Stimulated activated CD8-positive, alpha-beta memory T cell treated with anti-CD3 and anti-CD28 coated beads, Interleukin-4, amount 100 ng/mL, for 24 hours (primary cell): ENCODE measurements around the gene TBC1D30.
A peak's percentile ranks its signal among the peaks of the same experiment; 100 is the strongest.
"Not testable (repeated sequence)": the region's sequence is repeated elsewhere in the genome, so short reads cannot be mapped to it uniquely, and the experiment has no call there.

Experiments used
- DNase-seq: peaks from one replicate; pipeline ENCODE4 v3.0.0-alpha.2; 2020; ENCODE audit warnings: low read depth

The TBC1D30 gene

GRCh38 chr12:64806593-64807460 is 17.6 kb upstream of the TBC1D30 start:
- no peak for DNase-seq

- no peak for DNase-seq
Measured at GRCh38 chr12:64808110-64808509, 16.3 kb upstream of the TBC1D30 start.

GRCh38 chr12:64810831-64811230 is 13.6 kb upstream of the TBC1D30 start:
- no peak for DNase-seq

- no peak for DNase-seq
Measured at GRCh38 chr12:64813723-64814122, 10.7 kb upstream of the TBC1D30 start.

GRCh38 chr12:64814432-64814831 is 10.0 kb upstream of the TBC1D30 start:
- no peak for DNase-seq

DNA sequence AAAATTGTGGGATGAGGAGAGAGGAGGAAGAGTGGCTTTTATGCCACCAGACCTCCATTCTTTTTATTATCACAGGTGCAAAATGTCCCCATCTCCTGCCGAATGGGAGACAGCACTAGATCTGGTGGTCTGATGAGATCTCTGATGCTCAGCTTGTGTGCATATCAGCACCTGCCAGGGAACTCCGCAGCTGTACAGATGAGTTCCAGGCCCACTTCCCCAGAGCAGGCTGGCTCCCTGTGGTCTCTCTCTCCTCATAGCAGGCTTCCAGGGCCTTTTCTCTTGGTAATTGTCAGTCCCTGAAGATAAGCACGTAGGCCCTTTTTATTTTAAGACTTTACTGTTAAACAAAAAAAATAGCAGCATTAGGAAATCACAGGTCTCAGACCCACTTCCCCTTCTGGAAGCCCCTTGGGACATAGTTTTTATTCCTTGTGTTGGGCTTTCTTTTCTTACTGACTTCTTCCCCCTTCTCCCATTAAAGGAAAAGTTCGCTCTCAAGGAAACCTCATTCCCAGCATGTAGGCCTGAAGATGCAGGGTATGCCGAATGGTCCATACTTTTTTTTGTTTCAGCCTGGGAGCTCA is 4.5 kb upstream of the TBC1D30 start:
- no peak for DNase-seq

DNA sequence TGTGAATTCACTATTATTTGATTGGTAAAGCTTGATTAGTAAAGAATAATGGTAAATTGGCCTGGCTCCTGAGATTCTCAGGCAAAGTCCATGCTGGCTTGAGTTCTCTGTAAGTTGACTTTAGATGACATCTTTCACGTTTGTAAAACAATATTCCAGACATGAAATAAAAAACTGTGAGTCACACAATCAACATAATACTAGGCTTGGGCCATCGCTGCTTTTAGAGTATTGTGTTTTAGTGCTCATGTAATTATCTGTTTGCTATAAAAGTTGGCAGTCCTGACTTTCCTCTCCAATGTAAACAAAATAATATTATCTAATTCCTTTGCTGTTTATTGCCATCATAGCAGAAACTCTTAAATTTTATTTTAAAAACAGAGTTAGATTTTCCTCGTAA is 3.9 kb upstream of the TBC1D30 start:
- DNase-seq = no peak

DNA sequence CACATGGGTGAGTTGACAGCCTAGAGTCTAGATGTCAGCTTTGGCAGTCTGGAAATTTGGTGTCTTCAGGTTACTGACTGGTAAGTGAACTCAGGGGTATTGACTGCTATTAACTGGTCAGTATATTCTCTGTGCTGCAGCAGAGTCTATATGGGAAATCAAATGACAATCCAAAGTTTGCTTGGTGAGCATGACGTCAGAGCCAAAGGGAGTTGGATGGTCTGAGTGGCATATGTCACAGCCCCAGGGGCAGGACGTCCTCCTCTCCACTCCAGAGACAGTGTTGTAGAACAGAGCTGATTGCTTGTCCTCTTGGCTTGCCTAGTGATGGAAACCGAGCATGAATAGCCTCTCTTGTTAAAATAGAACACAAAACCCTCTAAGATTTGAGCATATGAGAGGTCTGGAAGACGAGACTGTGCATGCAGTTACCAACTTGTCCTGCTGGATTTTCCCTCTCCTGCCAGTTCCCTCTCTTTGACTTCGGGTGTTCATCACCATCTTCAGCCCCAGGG is 3.3 kb upstream of the TBC1D30 start:
- no peak for DNase-seq

GRCh38 chr12:64824130-64824499 is 332 bp upstream of the TBC1D30 start:
- no peak for DNase-seq

GRCh38 chr12:64825143-64826021 is 935 bp downstream of the TBC1D30 start:
- DNase-seq = no peak

DNA sequence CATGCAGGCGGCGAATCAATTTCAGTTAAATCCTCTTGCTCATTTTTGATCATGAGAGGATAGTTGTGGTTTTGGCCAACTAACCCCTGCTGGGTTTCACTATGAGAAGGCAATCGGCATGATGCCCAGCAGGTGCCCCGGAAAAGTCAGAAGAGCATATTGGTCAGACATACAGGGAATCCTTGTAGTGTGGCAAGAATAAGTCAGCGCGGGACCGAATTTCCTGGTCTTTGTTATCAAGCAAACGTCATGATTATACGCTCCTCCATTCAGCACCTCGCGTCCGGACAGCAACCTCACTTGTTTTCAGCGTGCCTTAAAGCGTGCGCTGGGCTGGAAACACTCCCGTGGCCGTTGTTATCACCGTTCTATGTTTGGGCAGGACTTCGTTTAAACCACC is 1.8 kb downstream of the TBC1D30 start:
- DNase-seq = peak; percentile 20

- no peak for DNase-seq
Measured at GRCh38 chr12:64828713-64829112, 4.3 kb downstream of the TBC1D30 start.

- DNase-seq = no peak
Measured at GRCh38 chr12:64833928-64834327, 9.5 kb downstream of the TBC1D30 start.

DNA sequence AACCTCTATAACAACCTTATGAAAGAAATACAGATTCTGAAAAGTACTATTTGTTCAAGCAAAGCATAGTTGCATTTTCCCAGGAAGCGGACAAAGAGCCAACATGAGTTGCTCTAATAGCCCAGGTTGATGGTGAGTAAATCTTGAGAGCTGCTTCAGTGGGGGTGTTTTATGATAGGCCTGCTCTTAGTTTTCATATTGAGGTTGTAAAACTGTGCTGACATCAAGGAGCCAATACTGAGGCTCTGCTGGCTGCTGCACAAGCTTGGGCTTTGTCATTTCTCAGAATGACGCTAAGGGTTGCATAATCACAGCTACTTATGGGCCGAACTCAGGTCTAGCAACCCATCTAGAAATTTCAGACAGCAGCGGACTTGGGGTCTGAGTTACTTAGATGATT is 11.5 kb downstream of the TBC1D30 start:
- no peak for DNase-seq

GRCh38 chr12:64836856-64837255 is 12.4 kb downstream of the TBC1D30 start:
- DNase-seq = no peak

DNA sequence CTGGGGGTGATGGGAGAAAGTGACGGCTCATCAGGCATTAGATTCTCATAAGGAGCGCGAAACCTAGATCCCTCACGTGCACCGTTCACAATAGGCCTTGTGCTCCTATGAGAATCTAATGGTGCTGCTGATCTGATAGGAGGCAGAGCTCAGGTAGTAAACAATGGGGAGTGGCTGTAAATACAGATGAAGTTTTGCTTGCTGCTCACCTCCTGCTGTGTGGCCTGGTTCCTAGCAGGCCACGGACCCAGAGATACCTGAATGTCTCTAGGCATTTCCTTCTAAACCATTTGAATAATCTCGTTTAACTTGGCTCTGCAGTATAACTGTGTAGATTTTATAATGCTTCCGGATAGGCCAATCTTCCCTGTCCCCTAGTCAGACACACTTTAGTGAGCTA is 13.0 kb downstream of the TBC1D30 start:
- DNase-seq = no peak

GRCh38 chr12:64840119-64840518 is 15.7 kb downstream of the TBC1D30 start:
- DNase-seq = no peak

- DNase-seq = no peak
Measured at GRCh38 chr12:64840949-64841717, 16.7 kb downstream of the TBC1D30 start.

DNA sequence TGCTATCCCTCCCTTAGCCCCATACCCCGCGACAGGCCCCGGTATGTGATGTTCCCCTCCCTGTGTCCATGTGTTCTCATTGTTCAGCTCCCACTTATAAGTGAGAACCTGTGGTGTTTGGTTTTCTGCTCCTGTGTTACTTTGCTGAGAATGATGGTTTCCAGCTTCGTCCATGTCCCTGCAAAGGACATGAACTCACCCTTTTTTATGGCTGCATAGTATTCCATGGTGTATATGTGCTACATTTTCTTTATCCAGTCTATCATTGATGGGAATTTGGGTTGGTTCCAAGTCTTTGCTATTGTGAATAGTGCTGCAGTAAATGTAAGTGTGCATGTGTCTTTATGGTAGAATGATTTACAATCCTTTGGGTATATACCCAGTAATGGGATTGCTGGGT is 24.0 kb downstream of the TBC1D30 start:
- DNase-seq = not testable (repeated sequence)

DNA sequence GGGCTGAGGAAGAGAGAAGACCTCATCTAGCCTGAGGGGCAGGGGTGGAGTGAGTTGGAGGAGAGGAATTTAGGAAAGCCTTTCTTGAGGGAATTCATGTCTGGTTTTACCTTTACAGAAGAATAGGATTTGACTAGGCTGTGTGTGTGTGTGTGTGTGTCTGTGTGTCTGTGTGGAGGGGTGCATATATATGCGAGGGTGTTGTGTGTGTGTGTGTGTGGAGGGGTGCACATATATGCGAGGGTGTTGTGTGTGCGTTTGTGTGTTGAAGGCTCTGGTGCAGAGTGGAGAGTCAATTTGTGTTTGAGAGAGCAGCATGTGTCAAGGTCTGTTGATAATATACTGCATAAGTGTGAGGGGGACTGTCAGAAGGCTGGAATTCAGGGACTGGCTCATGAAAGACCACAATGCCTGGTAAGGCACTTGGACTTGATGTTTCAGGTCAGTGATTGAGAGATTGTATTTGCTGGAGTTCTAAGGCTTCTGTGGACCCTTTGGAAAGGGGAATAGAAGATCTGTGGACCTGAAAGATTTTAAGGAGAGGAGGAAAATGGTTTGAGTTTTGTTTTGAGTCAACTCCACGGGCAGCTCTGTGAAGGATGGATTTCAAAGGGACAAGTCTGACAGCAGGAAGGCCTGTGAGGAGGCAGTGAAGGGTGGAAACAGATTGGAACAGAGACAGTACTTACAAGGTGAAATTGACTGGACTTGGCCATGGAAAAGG is 34.6 kb downstream of the TBC1D30 start:
- no peak for DNase-seq

DNA sequence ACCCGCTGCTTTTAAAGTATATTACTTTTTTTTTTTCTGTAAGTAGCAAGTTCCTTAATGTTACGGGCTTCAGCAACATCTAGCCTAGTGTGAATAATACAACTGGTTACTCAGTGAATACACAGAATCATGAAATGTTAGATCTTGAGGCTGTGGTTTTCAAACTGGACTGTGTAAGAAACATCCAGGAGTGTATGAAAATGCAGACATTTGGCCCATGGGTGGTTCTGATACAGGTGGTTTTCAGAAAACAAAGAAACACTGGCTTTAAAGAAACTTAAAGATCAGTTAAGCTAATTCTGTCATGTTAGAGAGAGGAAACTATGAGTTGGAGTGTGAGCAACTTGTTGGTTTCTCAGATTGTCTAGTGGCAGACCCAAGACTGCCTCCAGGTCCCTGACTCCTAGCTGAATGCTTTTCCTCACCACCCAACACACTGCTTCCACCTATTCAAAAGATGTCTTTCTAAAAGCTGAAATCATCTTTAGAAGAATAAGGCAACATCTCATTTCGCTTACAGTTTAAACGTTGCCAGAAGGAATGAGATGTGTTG is 36.1 kb downstream of the TBC1D30 start:
- no peak for DNase-seq
